ENCODE measurements around the gene SLC25A47.
"Not testable (repeated sequence)": the region's sequence is repeated elsewhere in the genome, so short reads cannot be mapped to it uniquely, and the experiment has no call there.

The SLC25A47 gene

GRCh38 chr14:100323121-100323941, at the start of gene SLC25A47:
Gene SLC25A47 (plus strand): TSS chr14:100323339. CDS start chr14:100323415, 76 bp downstream.
- DNase-seq, result no peak

GRCh38 chr14:100274250-100274649, 48.9 kb upstream of the SLC25A47 start:
- no peak for DNase-seq

- no peak for DNase-seq
Measured at GRCh38 chr14:100275214-100275613, 47.9 kb upstream of the SLC25A47 start.

DNA sequence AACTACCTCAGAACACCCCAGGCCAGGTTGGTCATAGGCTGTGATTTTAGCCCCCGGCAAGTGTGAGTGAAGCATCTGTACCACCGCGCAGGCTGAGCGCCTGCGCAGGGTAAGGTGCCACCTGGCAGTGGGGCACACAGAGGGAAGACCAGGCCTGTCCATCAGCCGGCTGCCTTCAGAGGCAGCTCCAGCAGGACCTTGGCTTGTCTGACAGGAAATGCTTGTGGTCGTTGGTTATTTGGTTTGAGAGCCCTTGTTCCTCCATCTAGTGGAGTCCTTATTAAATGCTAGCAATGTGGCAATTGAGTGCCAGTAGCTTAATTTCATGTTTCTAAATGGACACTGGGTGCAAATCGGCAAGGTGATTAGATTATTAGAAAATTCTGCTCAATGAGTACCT, 44.4 kb upstream of the SLC25A47 start:
- DNase-seq, result no peak

- DNase-seq, result no peak
Measured at GRCh38 chr14:100279133-100279532, 44.0 kb upstream of the SLC25A47 start.

DNA sequence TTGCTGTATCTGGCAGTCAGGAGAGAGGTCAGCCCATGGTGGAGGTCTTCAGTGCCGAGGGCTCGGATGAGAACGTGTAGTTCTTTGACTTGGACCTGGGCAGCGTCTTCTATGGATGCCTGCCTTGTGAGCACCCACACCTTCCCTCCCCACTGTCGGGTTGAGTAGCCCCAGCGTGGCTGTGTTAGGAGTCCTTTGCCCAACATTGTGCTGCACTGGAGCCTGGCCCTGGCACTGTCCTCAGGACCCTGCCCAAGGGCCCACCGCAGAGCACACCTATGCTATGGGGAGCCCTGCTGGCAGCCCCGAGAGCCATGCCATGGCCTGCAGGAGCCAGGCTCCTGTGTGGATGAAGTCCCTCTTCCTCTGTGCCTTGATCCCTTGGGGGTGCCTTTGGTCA, 43.6 kb upstream of the SLC25A47 start:
- no peak for DNase-seq

- no peak for DNase-seq
Measured at GRCh38 chr14:100281286-100282082, 41.7 kb upstream of the SLC25A47 start.

DNA sequence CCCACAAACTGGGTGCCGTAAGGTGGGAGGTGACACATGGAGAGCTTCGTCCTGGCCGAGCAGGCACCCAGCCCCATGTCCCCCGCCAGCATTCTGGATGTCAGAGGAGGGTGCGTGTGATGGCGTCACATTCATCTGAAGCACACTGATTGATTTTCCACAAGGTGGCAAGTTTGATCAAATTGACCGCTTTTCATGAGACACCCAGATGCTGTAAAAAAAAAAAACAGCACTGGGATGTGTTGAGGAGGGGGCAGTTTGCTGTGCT, 41.1 kb upstream of the SLC25A47 start:
- no peak for DNase-seq

- no peak for DNase-seq
Measured at GRCh38 chr14:100282766-100283419, 40.2 kb upstream of the SLC25A47 start.

- DNase-seq, result not testable (repeated sequence)
Measured at GRCh38 chr14:100283436-100283835, 39.7 kb upstream of the SLC25A47 start.

DNA sequence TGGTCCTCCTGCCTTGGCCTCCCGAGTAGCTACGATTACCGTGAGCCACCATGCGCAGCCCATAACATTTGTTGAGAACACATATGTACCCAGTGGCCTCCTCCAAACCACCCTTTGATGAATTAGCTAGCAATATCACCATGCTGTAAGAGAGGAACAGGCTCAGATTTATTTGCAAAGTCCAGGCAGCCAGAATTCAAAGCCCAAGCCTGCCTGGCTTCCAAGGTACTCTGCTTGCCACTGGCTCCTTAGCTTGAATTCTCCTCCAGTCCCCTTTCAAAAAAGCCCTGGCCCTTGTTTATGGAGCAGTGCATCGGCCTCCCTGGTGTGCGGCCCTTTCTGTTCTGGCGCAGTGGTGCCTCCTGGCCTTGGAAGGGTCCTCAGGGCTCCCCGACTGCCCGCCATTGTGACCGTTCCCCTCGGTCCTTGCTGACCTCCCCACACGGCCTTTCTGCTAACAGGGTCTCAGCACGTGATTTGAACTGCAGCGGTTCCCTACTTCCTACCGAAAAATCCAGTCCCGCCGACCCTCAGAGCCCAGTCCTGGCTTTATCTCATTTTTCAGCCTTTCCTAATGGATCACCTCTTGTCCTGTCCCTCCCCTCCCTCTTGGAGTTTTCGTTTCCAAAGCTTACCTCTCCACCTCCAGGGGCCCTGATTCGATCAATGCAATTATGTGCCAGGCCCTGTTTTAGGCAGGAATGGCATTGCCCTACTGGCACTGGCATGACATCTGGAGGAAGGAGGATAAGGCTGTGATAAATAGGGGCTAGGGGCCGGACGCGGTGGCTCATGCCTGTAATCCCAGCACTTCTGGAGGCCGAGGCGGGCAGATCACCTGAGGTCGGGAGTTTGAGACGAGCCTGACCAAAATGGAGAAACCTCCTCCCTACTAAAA, 38.9 kb upstream of the SLC25A47 start:
- no peak for DNase-seq

- DNase-seq, result peak; percentile 73 to 76
Measured at GRCh38 chr14:100285021-100285912, 37.9 kb upstream of the SLC25A47 start.

GRCh38 chr14:100285913-100286400, 37.2 kb upstream of the SLC25A47 start:
- no peak for DNase-seq

DNA sequence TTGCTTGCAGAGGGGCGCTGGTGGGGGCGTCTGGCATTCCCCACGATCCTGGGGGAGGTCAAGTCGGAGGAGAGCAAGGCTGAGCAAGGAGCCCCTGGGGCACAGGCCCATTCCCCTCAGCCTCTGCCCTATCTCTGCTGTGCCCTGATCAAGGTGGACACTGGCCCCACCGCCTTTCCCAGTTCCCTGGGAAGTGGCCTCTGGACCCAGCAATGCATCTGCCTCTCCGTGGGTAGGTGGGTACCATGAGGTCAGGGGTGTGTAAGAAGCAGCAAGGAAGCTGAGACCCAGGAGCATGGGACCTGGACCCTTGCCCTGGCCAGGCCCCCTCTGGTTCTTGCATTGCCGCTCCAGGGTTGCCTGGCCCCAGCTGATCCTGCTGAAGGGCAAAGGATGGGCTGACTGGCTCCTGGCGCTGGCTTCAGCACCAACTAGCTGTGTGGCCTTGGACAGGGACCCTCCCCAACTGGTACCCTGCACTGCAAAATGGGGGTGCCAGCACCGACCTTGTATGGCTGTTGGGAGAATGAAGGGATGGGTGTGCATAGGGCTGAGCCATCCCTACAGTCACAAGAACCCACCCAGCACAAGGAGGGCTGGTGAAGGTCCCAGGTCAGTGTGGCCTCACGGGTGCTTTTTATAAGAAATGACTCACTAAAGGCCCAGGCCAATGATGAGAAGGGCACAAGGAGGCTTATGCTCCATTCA, 36.5 kb upstream of the SLC25A47 start:
- DNase-seq, result no peak

DNA sequence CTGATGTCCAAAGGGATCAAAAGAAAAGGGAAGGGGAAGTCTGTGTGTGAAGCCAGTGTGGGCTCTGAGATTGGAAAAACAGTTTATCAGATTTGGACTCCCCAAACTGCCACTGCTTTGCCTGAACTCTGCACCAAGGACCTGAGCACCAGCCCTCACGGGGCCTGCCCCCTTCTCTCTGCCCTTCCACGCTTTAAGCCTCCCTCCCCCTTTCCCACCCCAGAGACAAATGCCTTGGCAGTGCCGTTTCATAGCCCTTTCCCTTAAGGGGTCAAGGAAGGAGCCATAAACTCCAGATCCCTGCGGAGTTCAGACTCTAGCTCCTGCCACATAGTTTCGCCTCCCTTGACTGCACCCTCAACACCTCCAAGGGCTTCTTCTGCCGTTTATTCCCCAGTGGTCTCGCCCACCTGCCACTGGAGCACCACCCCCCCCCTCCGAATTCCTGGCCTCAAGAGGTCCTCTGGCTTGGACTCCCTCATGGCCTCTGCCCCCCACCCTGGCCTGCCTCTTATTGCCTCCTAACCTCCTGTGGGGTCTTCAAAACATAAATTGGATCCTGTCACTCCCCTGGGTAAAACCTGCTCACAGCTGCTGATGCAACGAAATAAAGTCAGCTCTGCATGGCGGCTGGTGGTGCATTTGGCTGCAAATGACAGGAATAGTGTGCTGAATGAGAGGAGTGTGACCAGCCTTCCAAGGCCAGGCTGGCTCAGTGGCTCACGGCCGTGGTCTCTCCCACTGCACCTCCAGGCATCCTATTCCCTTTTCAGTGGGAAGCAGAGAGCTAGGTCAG, 35.7 kb upstream of the SLC25A47 start:
- no peak for DNase-seq

GRCh38 chr14:100287998-100288295, 35.2 kb upstream of the SLC25A47 start:
- DNase-seq, result not testable (repeated sequence)

DNA sequence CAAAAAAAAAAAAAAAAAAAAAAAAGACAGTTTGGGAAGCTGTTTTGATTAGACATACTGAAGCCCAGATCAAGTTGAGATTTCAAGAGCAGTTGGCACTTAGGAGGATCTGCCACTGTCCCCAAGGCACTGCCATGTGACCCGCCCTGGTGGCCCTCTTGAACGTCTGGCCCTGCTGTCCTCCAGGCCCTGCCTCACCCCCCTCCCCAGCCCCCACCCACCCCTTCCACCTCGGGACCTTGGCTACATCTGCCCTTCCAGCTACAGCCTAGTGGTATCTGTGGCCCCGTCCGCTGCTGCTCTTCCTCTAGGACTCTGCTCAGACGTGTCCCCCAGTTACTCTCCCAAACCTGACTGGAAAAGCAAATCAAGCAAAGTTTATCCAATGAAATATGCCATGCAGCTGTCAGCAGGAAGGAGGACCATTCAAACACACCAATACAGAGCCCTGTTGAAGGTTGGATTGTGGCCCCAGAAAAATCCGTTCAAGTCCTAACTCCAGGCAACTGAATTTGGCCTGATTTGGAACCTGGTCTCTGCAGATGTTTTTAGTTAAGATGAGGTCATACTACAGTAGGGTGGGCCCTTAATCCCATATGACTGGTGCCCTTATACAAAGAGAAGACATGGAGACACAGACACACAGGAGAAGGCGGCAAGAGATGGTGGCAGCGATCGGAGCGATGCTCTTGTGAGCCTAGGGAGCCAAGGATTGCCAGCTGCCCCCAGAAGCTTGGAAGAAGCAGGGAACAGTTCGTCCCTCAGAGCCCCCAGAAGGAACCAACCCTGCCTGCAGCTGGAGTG, 34.6 kb upstream of the SLC25A47 start:
- no peak for DNase-seq

GRCh38 chr14:100289916-100290606, 33.1 kb upstream of the SLC25A47 start:
- no peak for DNase-seq

All from activated CD4-positive, alpha-beta T cell treated with anti-CD3 and anti-CD28 coated beads for 4 hours (primary cell).